GM21529 (cell line): ENCODE measurements around the gene FAT4.
A peak's percentile ranks its signal among the peaks of the same experiment; 100 is the strongest.

Experiments used
- ATAC-seq: cut with Tn5 transposase; IDR thresholded peaks from one replicate; pipeline ENCODE4 v1.9.1; 2021; ENCODE audit not compliant: unreplicated experiment

The FAT4 gene, protein sequence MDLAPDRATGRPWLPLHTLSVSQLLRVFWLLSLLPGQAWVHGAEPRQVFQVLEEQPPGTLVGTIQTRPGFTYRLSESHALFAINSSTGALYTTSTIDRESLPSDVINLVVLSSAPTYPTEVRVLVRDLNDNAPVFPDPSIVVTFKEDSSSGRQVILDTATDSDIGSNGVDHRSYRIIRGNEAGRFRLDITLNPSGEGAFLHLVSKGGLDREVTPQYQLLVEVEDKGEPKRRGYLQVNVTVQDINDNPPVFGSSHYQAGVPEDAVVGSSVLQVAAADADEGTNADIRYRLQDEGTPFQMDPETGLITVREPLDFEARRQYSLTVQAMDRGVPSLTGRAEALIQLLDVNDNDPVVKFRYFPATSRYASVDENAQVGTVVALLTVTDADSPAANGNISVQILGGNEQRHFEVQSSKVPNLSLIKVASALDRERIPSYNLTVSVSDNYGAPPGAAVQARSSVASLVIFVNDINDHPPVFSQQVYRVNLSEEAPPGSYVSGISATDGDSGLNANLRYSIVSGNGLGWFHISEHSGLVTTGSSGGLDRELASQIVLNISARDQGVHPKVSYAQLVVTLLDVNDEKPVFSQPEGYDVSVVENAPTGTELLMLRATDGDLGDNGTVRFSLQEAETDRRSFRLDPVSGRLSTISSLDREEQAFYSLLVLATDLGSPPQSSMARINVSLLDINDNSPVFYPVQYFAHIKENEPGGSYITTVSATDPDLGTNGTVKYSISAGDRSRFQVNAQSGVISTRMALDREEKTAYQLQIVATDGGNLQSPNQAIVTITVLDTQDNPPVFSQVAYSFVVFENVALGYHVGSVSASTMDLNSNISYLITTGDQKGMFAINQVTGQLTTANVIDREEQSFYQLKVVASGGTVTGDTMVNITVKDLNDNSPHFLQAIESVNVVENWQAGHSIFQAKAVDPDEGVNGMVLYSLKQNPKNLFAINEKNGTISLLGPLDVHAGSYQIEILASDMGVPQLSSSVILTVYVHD (N-terminal part only)

DNA sequence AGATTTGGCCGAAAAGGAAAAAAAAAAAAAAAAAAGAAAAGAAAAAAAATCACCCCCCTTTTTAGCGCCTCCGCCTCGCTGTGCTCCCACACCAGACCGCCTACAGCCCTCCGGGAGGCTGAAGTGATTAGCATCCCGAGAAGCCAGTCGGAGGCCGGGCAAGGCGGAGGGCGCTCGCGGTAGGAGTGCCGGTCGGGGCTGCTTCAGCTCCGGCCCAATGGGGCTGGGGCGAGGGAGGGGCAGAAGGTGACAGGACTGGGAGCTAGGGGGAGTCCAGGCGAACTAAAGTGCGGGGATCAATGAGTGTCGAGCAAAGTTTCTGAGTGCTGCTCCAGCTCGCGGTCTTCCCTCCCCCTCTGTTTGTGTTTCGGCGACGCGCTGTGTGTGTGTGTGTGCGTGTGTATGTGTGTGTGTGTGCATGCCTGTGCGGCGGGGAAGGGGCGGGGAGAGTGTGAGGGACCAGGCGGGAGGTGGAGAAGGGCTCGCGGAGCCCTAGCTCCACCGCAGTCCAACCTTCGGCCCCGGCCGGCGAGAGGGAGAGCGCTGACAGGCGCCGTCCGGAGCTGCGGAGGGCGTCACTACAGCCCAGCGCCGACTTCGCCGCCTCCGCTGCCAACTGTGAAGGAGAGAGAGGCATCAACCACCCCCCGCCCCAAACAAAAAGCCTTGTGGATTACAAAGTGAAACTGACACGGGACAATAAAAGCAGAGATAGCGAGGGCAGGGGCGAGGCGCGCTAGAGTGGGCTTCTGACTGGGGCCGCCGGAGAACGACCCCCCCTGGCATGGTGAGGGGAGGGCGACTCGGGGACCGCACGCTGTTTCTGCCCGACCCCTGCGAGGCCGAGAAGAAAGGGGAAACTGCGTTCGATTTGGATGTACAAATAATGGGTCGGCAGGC lies at the start of gene FAT4:
TSS of gene FAT4 (plus strand) at position 280 of the 900 bp plus-strand sequence. CDS start 1,457 bp downstream, outside the sequence.
- peak; percentile 60 for ATAC-seq

DNA sequence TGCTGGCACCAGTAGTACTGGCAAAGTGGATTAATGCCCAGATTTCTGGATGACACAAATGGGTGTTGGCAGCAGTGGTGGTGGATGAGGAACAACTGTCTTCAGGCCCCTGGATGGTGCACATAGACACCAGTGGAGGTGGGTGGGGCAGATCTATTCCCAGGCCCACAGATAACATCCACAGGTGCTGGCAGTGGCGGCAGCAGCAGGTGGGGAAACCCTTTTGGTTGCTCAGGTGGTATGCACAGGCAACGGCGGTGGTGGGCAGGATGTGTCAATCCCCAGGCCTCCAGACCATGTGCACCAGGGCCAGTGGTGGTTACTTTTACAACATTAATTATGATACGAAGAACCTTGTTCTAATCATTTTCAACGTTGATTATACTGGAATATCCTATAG lies 48.9 kb upstream of the FAT4 start:
- ATAC-seq = no peak

DNA sequence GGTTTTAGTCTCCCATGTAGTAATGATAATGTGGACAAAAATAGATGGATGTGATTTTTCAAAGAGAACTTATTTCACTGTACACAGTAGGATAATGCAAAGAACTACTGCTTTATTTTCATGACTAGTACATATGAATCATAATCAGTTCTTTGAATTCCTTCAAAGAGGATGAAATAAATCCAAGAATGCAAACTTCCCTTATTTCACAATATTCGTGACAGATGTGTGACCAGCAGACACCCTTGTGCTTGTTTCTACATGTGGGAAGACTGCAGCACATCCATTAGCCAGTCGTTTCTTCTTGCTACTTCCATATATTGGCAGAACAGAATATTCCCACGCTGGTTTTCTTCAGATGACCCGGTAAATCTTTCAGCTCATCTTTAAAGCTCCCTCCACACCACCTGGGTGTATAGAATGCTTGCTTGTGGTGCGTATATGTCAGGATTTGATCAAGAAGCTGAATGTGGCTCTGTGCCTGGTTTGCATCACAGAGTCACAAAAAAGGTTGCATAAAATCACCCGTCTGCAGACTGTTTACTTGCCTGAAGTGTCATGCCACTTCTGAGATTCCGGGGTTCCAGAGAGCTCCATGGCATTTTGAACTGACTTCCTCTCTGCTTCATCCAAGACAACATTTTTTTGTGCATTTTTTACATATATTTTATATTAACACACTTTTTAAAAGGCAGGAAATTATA lies 47.7 kb upstream of the FAT4 start:
- ATAC-seq = no peak

DNA sequence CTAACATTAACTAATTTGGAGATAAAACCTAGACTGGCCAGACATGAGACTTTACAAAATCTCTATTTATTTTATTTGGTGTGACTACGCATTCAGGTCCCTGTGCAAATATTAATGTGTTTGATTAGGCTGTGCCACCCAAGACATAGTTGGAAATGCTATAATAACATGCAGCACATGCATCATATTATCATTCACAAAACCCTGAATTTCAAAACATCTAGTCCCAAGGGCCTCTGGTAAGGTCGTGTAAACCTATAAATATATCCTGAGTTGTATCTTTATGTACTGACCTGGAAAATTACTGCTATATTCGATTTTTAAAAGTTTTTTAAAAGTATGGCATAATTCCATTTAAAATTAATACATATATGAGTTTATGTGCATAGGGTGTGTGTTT lies 47.1 kb upstream of the FAT4 start:
- ATAC-seq = no peak

DNA sequence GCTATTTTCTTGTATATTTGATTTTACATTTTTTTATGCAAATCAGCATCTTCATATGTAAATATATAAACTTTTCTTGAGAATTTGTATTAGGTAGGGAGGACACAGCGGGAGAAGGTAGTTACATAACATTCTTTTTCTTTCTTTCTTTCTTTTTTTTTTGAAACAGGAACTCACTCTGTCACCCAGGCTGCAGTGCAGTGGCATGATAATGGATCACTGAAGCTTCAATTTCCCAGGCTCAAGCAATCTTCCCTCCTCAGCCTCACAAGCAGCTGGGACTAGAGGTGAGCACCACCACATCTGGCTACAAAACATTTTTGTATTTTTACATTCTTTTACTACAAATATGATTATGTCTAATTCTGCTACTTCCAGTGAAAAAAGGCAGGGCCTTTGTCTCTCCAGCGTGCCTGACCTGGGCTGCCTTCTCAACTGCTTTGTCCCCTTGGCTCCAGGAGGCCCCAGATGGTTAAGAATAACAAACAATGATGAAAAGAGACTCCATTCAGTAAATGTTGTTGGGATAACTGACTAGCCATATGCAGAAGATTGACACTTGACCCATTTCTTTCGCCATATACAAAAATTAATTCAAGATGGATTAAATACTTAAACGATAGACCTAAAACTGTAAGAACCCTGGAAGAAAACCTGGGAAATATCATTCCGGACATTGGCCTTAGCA lies 46.5 kb upstream of the FAT4 start:
- no peak for ATAC-seq

DNA sequence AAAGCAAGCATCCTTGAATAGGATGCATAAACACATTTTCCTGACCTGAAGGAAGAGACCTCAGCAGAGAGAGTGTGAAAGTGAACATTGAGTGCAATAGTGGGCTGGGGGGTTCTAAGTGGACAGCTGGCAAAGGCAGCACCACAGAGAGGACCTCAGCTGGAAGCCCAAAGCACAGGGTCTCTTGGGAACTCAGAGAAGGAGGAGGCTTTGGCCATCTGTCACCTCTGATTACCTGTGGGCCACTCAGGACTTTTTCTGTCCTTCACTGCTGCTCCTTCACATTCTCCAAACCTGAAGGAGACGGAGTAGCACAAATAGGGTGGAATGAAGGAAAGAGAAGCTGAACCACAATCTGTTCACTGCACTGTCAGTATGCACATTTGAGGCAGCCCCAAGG lies 37.9 kb upstream of the FAT4 start:
- ATAC-seq = no peak

DNA sequence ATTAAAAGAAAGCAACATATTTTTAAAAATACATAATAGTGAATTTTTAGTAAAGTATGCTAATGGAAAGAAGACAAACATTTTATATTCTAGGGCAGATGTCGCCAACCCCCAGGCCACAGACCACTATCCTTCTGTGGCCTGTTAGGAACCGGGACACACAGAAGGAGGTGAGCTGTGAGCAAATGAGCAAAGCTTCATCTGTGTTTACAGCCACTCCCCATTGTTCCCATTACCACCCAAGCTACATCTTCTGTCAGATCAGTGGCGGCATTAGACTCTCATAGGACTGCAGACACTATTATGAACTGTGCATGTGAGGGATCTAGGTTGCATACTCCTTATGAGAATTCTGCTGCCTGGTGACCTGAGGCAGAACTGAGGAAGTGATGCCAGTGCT lies 37.0 kb upstream of the FAT4 start:
- ATAC-seq = no peak

DNA sequence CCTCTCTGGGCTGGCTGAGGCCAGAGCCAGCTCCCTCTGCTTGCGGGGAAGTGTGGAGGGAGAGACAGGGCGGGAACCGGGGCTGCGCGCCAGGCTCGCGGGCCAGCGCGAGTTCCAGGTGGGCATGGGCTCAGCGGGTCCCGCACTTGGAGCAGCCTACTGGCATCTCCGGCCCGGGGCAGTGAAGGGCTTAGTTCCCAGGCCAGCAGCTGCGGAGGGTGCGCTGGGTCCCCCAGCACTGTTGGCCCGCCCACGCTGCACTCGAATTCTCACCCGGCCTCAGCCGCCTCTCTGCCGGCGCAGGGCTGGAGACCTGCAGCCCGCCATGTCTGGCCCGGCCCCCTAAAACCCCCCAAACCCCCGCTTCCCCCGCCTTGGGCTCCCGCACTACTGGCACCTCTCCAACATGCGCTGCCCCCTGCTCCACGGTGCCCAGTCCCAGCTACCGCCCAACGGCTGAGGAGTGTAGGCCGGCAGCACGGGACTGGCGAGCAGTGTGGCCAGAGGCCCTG lies 33.8 kb upstream of the FAT4 start:
- no peak for ATAC-seq

DNA sequence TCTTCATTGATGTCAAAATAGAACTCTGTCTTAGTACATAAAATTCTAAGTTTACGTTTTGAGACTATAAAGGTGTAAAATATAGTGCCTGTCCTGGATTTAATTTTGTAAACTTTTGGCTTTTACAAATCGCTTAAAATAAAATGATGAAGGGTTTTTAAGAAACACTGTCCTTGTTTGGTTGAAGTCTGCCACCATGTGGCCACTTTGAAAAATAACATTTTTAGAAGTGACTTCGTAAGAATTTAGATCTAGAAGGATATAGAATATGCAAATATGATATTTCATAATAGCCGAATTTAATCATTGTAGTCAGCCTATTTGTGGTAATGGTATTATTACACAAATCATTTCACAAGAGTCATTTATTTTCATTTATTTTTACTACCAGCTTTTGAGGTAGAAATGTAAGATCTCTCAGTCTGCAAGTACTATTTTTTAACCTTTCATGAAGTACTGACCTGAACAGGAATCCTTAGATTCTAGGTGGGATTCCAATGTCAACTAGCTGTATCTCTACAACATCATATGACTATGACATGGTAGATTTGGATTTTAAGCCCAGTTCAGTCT lies 31.0 kb upstream of the FAT4 start:
- no peak for ATAC-seq

DNA sequence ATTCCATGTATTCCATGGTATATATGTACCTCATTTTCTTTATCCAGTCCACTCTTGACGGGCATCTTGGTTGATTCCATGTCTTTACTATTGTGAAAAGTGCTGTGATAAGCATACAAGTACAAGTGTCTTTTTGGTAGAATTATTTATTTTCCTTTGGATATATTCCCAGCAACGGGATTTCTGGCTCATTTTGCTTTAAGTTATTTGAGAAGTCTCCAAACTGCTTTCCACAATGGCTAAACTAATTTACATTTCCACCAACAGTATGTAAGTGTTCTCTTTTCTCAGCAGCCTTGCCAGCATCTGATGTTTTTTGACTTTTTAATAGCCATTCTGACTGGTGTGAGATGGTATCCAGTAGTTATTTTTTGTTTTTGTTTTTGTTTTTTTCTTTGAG lies 17.6 kb upstream of the FAT4 start:
- no peak for ATAC-seq

DNA sequence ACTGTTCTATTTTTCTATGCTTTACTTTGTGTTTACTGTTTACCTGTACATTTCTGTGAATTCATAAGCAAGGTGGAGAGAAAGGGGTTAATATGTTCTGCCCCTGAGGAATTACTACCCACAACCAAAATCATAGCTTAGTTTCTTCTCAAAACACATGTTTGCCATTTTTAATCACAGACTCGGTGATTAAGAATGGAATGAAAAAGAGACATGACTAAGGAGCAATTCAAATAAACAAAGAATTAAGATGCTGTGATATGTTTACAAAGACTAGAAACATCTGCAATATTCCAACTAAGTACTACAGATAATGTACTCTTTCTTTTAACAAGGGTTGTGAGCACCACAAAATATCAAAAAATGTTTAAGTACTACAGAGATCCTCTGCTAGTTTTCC lies 11.7 kb upstream of the FAT4 start:
- ATAC-seq = no peak

DNA sequence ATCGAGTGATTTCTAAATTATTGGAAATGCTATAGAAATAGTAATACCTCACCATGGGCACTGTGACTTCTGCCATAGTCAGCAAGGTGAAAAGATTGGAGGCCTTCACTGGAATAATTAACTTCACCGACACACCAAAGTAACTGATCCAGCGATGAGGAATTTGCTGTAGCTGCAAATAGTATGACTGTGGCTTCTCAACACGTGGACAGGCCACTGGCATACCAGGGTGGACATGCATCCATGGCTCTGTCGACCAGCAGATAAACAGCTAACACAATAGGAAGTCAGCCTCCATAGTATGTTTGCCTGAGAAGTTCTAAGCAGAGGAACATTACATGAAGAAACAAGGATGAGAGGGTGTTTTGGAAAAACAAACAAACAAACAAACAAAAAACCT lies 10.9 kb upstream of the FAT4 start:
- no peak for ATAC-seq

DNA sequence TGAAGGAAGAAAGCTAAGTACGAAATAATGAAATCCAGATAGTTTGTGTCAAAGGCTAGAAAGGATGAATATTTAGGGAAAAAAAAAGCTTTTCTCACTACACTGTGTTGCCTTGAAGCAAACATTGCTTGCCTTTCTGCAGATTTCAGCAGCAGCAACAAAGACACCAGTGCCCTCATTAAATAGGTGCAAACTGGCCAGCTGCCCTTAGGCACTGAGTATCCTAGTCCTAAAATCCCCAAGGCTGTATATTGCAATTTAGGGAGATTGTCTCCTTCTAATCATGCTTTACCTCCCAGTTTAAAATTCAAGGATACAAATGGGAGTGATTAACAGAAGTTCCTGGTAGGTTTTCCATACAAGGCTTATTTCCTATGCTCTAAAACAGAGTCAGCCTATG lies 8.6 kb upstream of the FAT4 start:
- ATAC-seq = no peak

DNA sequence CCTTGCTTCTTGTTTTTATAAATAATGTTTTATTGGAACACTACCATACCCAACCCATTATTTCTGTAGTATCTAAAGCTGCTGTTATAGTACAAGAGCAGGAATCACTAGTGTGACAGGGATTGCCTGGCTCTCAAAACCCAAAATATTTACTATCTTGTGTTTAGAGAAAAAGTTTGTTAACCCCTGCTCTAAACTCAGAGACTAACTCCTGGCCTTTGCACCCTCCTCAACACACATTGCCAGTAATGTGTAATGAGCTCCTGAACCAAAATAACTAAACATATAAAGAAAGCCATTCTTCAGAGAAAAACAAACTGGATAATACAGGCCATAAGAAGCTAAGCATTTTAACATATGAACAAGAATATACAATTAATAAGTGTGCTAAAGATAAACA lies 8.2 kb upstream of the FAT4 start:
- no peak for ATAC-seq

DNA sequence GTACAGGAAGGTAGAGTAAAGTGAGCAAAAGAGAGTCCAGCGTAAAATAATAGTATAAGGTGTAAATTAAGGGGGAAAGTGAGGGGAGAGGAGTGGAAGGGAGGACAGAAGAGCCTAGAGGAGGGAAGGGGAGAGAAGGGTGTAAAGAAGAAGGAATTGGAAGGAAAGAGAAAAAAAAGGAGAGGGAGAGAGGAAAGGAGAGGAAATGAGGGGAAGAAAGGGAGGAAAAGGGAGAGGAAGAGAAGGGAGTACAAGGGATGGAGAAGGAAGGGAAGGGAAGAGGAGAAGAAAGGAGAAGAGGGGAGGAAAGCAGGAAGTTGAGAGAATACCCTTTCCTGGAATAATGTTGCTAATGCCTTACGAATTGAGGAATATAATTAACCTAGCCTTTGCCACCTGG lies 3.3 kb upstream of the FAT4 start:
- ATAC-seq = no peak

DNA sequence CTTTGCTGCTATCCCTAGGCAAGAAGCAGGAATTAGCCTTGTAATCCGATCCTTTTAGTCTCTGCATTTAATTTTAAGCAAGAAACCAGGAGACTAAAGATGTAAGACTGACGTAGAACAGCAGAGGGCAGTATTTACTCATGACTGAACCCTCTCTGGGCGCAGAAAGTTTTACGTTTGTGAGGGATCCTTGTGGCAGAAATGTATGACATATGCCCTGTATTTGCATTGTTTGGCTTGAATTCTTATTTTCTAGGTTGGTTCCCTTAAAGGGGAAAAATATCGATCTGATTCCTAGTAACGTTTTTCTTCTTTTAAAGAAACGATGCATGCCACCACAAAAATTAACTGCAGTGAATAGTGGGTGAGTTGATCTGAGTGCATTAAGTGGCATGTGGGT lies 1.3 kb upstream of the FAT4 start:
- peak; percentile 60 for ATAC-seq

DNA sequence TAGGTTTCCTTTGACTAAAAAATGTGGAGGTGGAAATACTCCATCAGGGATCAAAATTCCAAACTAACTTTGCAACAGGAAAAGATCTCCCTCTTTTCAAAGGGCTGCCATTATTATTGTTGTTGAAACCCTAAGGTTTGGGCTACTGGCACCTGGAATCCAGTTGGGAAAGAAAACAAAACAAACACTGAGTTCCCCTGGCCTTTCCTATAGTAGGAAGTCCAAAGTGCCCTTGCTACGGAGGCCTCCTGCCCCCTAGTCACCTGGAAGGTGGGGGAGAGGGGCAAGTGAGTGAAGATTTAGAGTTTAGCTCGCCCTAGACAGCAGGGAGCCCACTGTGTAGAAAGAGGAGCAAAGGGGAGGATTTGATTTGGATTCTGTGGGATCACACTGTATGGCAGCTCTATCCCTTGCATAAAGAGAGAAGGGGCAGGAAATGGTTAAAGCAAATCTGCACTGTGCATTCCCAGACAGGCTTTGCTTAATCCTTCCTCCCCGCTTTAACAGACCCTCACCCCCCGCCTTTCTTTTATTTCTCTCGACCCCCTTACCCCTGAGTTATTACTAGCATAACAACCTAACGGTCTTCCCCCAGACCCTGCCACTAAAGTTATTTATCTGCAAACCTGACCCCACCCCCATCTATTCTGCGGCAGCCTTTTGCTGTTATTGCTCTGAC lies 627 bp upstream of the FAT4 start:
- no peak for ATAC-seq

DNA sequence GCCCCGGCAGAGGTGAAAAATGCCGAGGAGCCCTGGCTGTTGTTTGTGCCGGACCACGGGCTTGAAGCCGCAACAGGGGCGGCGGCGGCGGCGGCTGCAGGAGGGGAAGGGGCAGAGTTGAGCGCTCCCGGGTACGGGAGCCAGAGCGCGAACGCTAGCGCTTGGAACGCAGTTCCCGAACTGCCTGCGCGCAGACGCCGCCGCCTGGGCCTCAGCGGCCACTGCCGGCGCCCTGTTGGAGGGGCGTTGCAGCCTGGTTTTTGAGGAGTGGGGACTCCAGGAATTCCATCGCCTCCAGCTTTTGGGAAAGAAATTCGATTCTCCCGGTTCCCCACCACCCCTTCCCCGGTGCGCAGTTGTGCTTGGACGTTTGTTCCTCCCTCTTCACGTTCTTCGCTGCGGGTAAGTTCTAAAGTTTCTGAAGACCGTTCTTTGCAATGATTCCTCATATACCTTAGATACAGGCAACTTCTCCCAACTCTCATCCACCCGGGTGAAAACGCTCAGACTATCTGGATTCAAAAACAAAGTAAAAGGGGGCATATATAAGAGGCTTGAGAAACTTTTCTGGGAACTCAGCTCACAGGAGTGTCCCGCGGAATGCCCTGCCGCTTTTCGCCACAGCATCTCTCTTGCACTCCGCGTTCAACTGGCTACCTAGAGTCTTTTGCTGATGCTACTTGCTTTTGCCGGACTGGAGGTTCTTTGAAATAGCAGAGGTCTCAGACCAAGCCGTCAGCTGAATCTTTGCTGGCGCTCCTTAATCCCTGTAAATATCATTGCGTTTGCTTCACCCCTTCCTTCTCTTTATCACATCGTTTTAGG lies 1.0 kb downstream of the FAT4 start:
- ATAC-seq = no peak
